ENCODE results near the gene TRAFD1.

The TRAFD1 gene

GRCh38 chr12:112179341-112179740 lies 54.0 kb downstream of the TRAFD1 start:
- Histone ChIP-seq H3K79me2 (ENCODE audit: insufficient read depth, low read length) (no peaks in the 10 kb centered on the region), H3K27me3 (ENCODE audit: low read length) (no peaks in the 10 kb centered on the region), H3K36me3 (ENCODE audit: low read length) (no peaks in the 10 kb centered on the region), H4K20me1 (ENCODE audit: low read depth, low read length) (no peaks in the 10 kb centered on the region), H2AFZ (ENCODE audit: low read depth, low read length, severe bottlenecking) (no peak overlapping the region), H3K9ac (ENCODE audit: low read length) (no peak overlapping the region), H3F3A (ENCODE audit: insufficient read depth) (no peaks in the 10 kb centered on the region), H3K27ac (ENCODE audit: low read depth, low read length) (no peak overlapping the region), H3K9me3 (ENCODE audit: insufficient read depth, low read length) (no peaks in the 10 kb centered on the region), H3K4me2 (ENCODE audit: low read depth, low read length, poor library complexity, severe bottlenecking) (no peak overlapping the region), H3K4me3 (ENCODE audit: insufficient read depth, low read length, poor library complexity, severe bottlenecking) (no peak overlapping the region), H3K9me2 (replicated peaks; ENCODE audit: insufficient read depth, low read length) (no peaks in the 10 kb centered on the region)
- TF ChIP-seq CTCF (IDR thresholded peaks at IDR 0.05; ENCODE audit: insufficient read depth, low read length, poor library complexity, severe bottlenecking) = no peak
- TF ChIP-seq EZH2phosphoT487 (conservative IDR thresholded peaks at IDR 0.05; ENCODE audit: low read length) = no peak

GRCh38 chr12:112179916-112180315 lies 54.6 kb downstream of the TRAFD1 start:
- Histone ChIP-seq H3K27ac (ENCODE audit: low read depth, low read length) (no peak overlapping the region), H3K9ac (ENCODE audit: low read length) (no peak overlapping the region), H3K79me2 (ENCODE audit: insufficient read depth, low read length) (no peaks in the 10 kb centered on the region), H4K20me1 (ENCODE audit: low read depth, low read length) (no peaks in the 10 kb centered on the region), H3K36me3 (ENCODE audit: low read length) (no peaks in the 10 kb centered on the region), H2AFZ (ENCODE audit: low read depth, low read length, severe bottlenecking) (no peak overlapping the region), H3K4me3 (ENCODE audit: insufficient read depth, low read length, poor library complexity, severe bottlenecking) (no peak overlapping the region), H3K4me2 (ENCODE audit: low read depth, low read length, poor library complexity, severe bottlenecking) (no peak overlapping the region), H3K9me3 (ENCODE audit: insufficient read depth, low read length) (no peaks in the 10 kb centered on the region), H3K9me2 (replicated peaks; ENCODE audit: insufficient read depth, low read length) (no peaks in the 10 kb centered on the region), H3F3A (ENCODE audit: insufficient read depth) (no peaks in the 10 kb centered on the region), H3K27me3 (ENCODE audit: low read length) (no peaks in the 10 kb centered on the region)
- TF ChIP-seq CTCF (IDR thresholded peaks at IDR 0.05; ENCODE audit: insufficient read depth, low read length, poor library complexity, severe bottlenecking) (no peak), EZH2phosphoT487 (conservative IDR thresholded peaks at IDR 0.05; ENCODE audit: low read length) (no peak)

GRCh38 chr12:112180422-112180821 lies 55.1 kb downstream of the TRAFD1 start:
- no peak overlapping the region for H3K9ac ChIP-seq (ENCODE audit: low read length)
- no peak overlapping the region for H3K27ac ChIP-seq (ENCODE audit: low read depth, low read length)
- H3K27me3 ChIP-seq (ENCODE audit: low read length) = no peaks in the 10 kb centered on the region
- no peak overlapping the region for H3K4me2 ChIP-seq (ENCODE audit: low read depth, low read length, poor library complexity, severe bottlenecking)
- no peak for TF ChIP-seq EZH2phosphoT487 (conservative IDR thresholded peaks at IDR 0.05; ENCODE audit: low read length)
- no peak for TF ChIP-seq CTCF (IDR thresholded peaks at IDR 0.05; ENCODE audit: insufficient read depth, low read length, poor library complexity, severe bottlenecking)
- H2AFZ ChIP-seq (ENCODE audit: low read depth, low read length, severe bottlenecking) = no peak overlapping the region
- no peaks in the 10 kb centered on the region for H3K79me2 ChIP-seq (ENCODE audit: insufficient read depth, low read length)
- H3K36me3 ChIP-seq (ENCODE audit: low read length) = no peaks in the 10 kb centered on the region
- H3K9me2 ChIP-seq (replicated peaks; ENCODE audit: insufficient read depth, low read length) = no peaks in the 10 kb centered on the region
- no peak overlapping the region for H3K4me3 ChIP-seq (ENCODE audit: insufficient read depth, low read length, poor library complexity, severe bottlenecking)
- no peaks in the 10 kb centered on the region for H3K9me3 ChIP-seq (ENCODE audit: insufficient read depth, low read length)
- H3F3A ChIP-seq (ENCODE audit: insufficient read depth) = no peaks in the 10 kb centered on the region
- no peaks in the 10 kb centered on the region for H4K20me1 ChIP-seq (ENCODE audit: low read depth, low read length)

All from SU-DHL-6 (cell line).